Nephron progenitor cell (in vitro differentiated cells): ENCODE results near the gene EDN2.

ENCODE experiments used
- DNase-seq: peaks from one replicate; pipeline ENCODE4 v3.0.0; 2021
- H3K27ac Mint-ChIP-seq: 2 replicates; pipeline ENCODE4 v1.8.0; 2021; ENCODE audit warnings: mild to moderate bottlenecking, moderate library complexity, mixed read lengths
- H3K27me3 Mint-ChIP-seq: 2 replicates; pipeline ENCODE4 v1.8.0; 2021; ENCODE audit warnings: mild to moderate bottlenecking, low read depth, mixed read lengths; ENCODE audit not compliant: poor library complexity
- H3K36me3 Mint-ChIP-seq: 2 replicates; pipeline ENCODE4 v1.8.0; 2021; ENCODE audit warnings: low read depth, mixed read lengths
- H3K4me1 Mint-ChIP-seq: 2 replicates; pipeline ENCODE4 v1.8.0; 2021; ENCODE audit warnings: mixed read lengths
- H3K4me3 Mint-ChIP-seq: 2 replicates; pipeline ENCODE4 v1.8.0; 2021; ENCODE audit warnings: mild to moderate bottlenecking, moderate library complexity, mixed read lengths
- H3K9me3 Mint-ChIP-seq: 2 replicates; pipeline ENCODE4 v1.8.0; 2021; ENCODE audit warnings: mild to moderate bottlenecking, moderate library complexity, mixed read lengths
- TF ChIP-seq, protein P1 (sequence below): fragments of 200-600 bp; sonication (generic); IDR thresholded peaks from 2 replicates; pipeline ENCODE4 v1.5.0; 2021; ENCODE audit warnings: antibody characterized with exemption

The EDN2 gene

DNA sequence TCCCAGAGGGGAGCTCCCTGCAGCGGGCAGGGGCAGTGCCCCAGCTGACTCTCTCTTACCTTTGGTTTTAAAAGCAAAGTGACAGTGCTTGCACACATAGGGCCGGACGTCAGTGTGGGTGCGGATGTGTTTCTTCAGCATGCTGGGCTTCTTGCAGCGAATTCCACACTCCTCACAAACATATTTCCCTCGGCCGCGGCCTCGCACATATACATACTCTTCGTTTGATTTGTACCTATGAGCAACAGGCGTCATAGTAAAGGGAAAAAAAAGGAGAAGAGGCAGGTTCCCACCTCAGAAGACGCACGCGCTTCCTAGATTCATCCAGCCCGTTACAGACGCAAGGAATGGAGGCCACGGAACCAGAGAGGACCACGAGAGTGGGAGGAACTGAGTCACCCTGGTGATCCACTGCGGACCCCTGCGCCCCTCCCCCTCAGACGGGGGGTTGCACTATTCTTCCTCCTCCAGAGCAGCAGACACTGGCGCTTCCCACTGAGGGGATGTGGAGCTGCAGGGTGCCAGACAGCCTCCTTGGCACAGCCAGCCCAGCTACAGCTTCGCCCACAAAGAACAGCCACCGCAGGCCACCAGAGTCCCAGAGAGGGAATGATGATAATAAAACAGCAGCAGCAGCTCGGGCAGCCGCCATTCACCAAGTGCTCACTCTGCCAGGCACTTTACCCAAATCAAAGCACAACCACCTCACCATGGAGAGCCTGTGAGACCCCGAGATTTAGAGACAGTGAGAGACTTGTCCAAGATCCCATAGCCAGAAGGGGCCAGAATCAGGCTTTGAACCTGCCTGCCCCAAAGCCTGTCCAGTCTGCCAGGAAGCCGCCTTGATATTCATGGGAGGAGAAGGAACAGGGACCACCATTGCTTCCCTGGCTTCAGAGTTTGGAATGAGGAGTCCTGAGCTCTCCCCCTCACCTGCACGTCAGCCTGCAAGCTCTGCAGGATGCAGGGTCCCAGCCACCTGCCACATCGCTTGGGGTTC, 40.5 kb upstream of the EDN2 start:
- TF ChIP-seq, protein P1, sequence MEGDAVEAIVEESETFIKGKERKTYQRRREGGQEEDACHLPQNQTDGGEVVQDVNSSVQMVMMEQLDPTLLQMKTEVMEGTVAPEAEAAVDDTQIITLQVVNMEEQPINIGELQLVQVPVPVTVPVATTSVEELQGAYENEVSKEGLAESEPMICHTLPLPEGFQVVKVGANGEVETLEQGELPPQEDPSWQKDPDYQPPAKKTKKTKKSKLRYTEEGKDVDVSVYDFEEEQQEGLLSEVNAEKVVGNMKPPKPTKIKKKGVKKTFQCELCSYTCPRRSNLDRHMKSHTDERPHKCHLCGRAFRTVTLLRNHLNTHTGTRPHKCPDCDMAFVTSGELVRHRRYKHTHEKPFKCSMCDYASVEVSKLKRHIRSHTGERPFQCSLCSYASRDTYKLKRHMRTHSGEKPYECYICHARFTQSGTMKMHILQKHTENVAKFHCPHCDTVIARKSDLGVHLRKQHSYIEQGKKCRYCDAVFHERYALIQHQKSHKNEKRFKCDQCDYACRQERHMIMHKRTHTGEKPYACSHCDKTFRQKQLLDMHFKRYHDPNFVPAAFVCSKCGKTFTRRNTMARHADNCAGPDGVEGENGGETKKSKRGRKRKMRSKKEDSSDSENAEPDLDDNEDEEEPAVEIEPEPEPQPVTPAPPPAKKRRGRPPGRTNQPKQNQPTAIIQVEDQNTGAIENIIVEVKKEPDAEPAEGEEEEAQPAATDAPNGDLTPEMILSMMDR: no peak
- no peak overlapping the region for H3K4me3 Mint-ChIP-seq
- no peaks in the 10 kb centered on the region for H3K36me3 Mint-ChIP-seq
- H3K4me1 Mint-ChIP-seq: peaks cover 11% of the 10 kb centered on the region
- H3K27ac Mint-ChIP-seq: no peak overlapping the region
- DNase-seq: no peak
- peaks cover 3% of the 10 kb centered on the region for H3K9me3 Mint-ChIP-seq
- H3K27me3 Mint-ChIP-seq: peaks cover 7% of the 10 kb centered on the region

DNA sequence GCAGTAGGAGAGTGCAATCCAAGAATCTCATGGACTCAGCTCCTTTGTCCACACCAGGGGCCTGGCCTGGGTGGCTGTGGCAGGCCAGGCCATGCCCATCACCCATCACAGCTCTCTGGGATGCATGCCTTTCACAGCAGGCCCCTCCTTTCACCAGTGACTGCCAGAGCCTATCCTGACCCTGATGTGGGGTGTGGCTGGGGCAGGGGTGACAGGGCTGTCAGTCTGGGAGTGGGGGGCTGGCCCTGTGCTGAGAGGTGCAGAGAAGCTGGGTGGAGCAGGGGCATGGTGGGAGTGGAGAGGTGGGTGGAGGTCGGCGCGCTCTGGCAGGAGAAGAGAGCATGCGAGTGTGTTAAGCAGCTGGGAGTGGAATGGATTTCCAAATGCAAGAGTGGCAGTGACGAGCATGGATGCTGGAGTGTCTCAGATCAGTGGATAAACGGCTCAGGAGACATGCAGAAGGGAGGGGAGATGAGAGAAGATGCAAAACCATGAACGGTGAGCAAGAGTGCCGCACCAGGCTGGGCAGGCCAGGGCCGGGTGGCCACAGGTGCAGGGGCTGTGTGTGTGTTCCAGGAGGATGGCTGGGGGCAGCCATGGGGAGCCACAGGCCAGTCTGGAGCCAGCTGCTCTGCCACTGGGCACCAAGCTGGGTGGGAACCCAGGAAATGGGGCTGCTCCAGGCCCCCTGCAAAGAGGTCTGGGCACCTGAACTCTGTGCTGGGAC, 39.6 kb upstream of the EDN2 start:
- no peak overlapping the region for H3K4me3 Mint-ChIP-seq
- no peak overlapping the region for H3K27ac Mint-ChIP-seq
- no peak for DNase-seq
- H3K4me1 Mint-ChIP-seq: peaks cover 11% of the 10 kb centered on the region
- H3K36me3 Mint-ChIP-seq: no peaks in the 10 kb centered on the region
- H3K27me3 Mint-ChIP-seq: peaks cover 3% of the 10 kb centered on the region
- TF ChIP-seq, protein P1: no peak
- no peaks in the 10 kb centered on the region for H3K9me3 Mint-ChIP-seq

- H3K27ac Mint-ChIP-seq: no peak overlapping the region
- no peak for DNase-seq
- peaks cover 3% of the 10 kb centered on the region for H3K27me3 Mint-ChIP-seq
- H3K36me3 Mint-ChIP-seq: no peaks in the 10 kb centered on the region
- TF ChIP-seq, protein P1: no peak
- H3K9me3 Mint-ChIP-seq: no peaks in the 10 kb centered on the region
- H3K4me3 Mint-ChIP-seq: no peak overlapping the region
- peaks cover 11% of the 10 kb centered on the region for H3K4me1 Mint-ChIP-seq
Observed at GRCh38 chr1:41523071-41523470, 38.6 kb upstream of the EDN2 start.

GRCh38 chr1:41521766-41522165, 37.3 kb upstream of the EDN2 start:
- Mint-ChIP-seq H3K27ac (no peak overlapping the region), H3K9me3 (no peaks in the 10 kb centered on the region), H3K27me3 (peaks cover 9% of the 10 kb centered on the region), H3K4me1 (peaks cover 17% of the 10 kb centered on the region), H3K4me3 (no peak overlapping the region), H3K36me3 (no peaks in the 10 kb centered on the region)
- TF ChIP-seq, protein P1: no peak
- DNase-seq: peak; percentile 45

DNA sequence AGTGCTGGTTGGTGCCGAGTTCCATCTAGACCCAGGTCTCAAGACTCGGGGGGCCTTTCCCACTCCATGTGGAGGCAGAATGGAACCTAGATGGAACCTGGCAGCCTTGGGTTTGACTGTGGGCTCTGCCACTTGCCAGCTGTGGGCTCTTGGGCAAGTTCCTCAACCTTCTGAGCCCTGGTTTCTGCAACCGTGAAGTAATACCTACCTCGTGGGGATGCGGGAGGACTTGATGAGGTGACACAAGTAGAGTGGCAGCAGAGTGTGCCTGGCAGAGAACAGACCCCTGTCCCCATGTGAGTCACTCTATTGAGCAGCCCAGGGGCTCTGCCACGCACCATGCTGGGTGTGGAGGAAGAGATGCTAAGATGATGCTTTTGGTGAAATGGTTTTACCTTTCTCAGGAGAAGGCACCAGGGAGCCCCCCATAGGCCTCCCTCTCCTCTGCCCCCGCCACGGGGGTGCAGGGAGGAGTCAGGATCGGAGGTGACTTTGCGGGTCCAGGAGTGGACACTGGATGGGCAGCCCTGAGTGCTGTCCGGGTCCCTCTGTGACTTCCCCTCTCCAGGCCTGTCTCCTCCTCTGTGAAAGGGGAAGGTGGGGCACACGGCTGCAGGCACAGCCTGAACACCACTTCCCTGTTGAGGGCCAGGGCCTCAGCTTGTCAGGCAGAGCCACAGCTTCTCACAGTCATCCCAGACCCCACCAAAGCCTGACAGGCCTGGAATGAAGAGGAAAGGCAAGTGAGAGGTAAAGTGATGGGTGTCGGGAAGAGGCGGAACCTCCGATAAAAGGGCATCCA, 36.7 kb upstream of the EDN2 start:
- Mint-ChIP-seq H3K36me3 (no peaks in the 10 kb centered on the region), H3K4me1 (peaks cover 23% of the 10 kb centered on the region), H3K4me3 (no peak overlapping the region), H3K27ac (no peak overlapping the region), H3K9me3 (no peaks in the 10 kb centered on the region), H3K27me3 (peaks cover 12% of the 10 kb centered on the region)
- TF ChIP-seq, protein P1: no peak
- no peak for DNase-seq
